ENCODE data around the gene FGF18. TPM values are rescaled to one million over a fixed set of nuclear protein-coding genes. Genes with fewer than 3 reads are reported as not detected.

The FGF18 gene
- polyA plus RNA-seq, 4 donors, result 0.25 to 2.0 (median 0.61) TPM

DNA sequence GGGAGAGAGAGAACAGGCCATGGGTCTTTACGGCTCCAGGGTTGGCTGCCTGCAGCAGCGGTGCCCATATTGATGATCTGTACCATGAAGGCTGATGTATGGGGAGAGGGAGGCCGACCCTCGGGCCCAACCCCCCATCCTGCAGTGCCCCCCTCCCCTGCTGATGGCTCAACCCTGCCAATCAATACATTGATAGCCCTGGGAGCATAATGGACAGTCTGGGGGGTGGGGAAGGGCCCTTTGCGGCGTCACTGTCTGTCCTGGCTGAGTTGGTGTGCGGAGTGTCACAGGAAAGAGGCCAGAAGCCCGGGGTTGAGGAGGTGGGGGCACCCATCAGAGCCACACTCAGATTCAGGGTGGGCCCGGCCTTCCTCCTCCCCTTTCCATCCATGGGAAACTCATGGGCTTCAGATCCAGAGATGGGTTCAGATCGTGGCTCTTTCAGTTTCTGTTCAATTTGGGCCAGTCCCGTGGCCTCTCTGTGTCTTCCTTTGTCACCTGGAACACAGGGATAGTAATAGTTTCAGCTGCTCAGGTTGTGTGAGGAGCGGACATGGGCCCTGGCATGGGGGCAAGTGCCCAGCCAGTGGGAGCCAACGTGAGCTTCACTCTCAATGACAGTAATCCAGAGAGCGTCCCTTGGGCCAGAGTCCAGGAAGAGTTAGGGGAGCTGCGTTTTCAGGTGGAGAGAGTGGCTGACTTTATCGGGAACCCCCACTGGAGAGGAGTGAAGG is 9.5 kb downstream of the FGF18 start:
- FAIRE-seq (no peak), DNase-seq (no peak)
- Histone ChIP-seq H3K27me3 (ENCODE audit: control insufficient read depth in 3 of 3, insufficient read depth in 3 of 3, low read length in 3 of 3) (peaks cover 0 to 4% (median 0%) of the 10 kb centered on the region in 3 donors), H3K4me3 (ENCODE audit: low read depth in 1 of 3, low read length in 3 of 3) (no peak overlapping the region), H3K27ac (ENCODE audit: low read depth in 1 of 3, low read length in 2 of 3) (no peak overlapping the region), H3K4me1 (ENCODE audit: control insufficient read depth in 3 of 3, insufficient read depth in 2 of 3, low read depth in 1 of 3, low read length in 2 of 3) (peaks cover 0 to 8% (median 0%) of the 10 kb centered on the region in 3 donors), H3K9me3 (ENCODE audit: control insufficient read depth in 2 of 2, insufficient read depth in 1 of 2, low read depth in 1 of 2, low read length in 1 of 2) (no peaks in the 10 kb centered on the region), H3K36me3 (ENCODE audit: control insufficient read depth in 3 of 3, insufficient read depth in 2 of 3, low read depth in 1 of 3, low read length in 3 of 3) (no peaks in the 10 kb centered on the region)
- WGBS, 3 donors, result 79 to 84% (median 83%) methylated on average over 16 of the region's 16 CpGs

GRCh38 chr5:171429543-171429910 is 10.1 kb downstream of the FGF18 start:
- Histone ChIP-seq H3K27ac (ENCODE audit: low read depth in 1 of 3, low read length in 2 of 3) (no peak overlapping the region), H3K27me3 (ENCODE audit: control insufficient read depth in 3 of 3, insufficient read depth in 3 of 3, low read length in 3 of 3) (peaks cover 0 to 4% (median 0%) of the 10 kb centered on the region in 3 donors), H3K36me3 (ENCODE audit: control insufficient read depth in 3 of 3, insufficient read depth in 2 of 3, low read depth in 1 of 3, low read length in 3 of 3) (no peaks in the 10 kb centered on the region), H3K9me3 (ENCODE audit: control insufficient read depth in 2 of 2, insufficient read depth in 1 of 2, low read depth in 1 of 2, low read length in 1 of 2) (no peaks in the 10 kb centered on the region), H3K4me1 (ENCODE audit: control insufficient read depth in 3 of 3, insufficient read depth in 2 of 3, low read depth in 1 of 3, low read length in 2 of 3) (peaks cover 0 to 8% (median 0%) of the 10 kb centered on the region in 3 donors), H3K4me3 (ENCODE audit: low read depth in 1 of 3, low read length in 3 of 3) (no peak overlapping the region)
- FAIRE-seq (no peak), DNase-seq (no peak)
- 83 to 89% (median 89%) methylated on average over 4 of the region's 4 CpGs for WGBS, 3 donors

- no peak for FAIRE-seq
These were observed 11.9 kb downstream of the FGF18 start for GRCh38 chr5:171431251-171431777.

GRCh38 chr5:171432076-171432475 is 12.6 kb downstream of the FGF18 start:
- Histone ChIP-seq H3K4me3 (ENCODE audit: low read depth in 1 of 3, low read length in 3 of 3) (no peak overlapping the region), H3K9me3 (ENCODE audit: control insufficient read depth in 2 of 2, insufficient read depth in 1 of 2, low read depth in 1 of 2, low read length in 1 of 2) (no peaks in the 10 kb centered on the region), H3K4me1 (ENCODE audit: control insufficient read depth in 3 of 3, insufficient read depth in 2 of 3, low read depth in 1 of 3, low read length in 2 of 3) (peaks cover 0 to 8% (median 0%) of the 10 kb centered on the region in 3 donors), H3K36me3 (ENCODE audit: control insufficient read depth in 3 of 3, insufficient read depth in 2 of 3, low read depth in 1 of 3, low read length in 3 of 3) (peaks cover 0 to 3% (median 0%) of the 10 kb centered on the region in 3 donors), H3K27ac (ENCODE audit: low read depth in 1 of 3, low read length in 2 of 3) (no peak overlapping the region), H3K27me3 (ENCODE audit: control insufficient read depth in 3 of 3, insufficient read depth in 3 of 3, low read length in 3 of 3) (peaks cover 0 to 4% (median 0%) of the 10 kb centered on the region in 3 donors)
- 83 to 86% (median 84%) methylated on average over 8 of the region's 8 CpGs for WGBS, 3 donors
- DNase-seq (no peak), FAIRE-seq (no peak)

More at GRCh38 chr5:171431251-171431777, 11.9 kb downstream of the FGF18 start:
- Histone ChIP-seq H3K4me3 (ENCODE audit: low read depth in 1 of 3, low read length in 3 of 3) (no peak overlapping the region), H3K36me3 (ENCODE audit: control insufficient read depth in 3 of 3, insufficient read depth in 2 of 3, low read depth in 1 of 3, low read length in 3 of 3) (peaks cover 0 to 3% (median 0%) of the 10 kb centered on the region in 3 donors), H3K9me3 (ENCODE audit: control insufficient read depth in 2 of 2, insufficient read depth in 1 of 2, low read depth in 1 of 2, low read length in 1 of 2) (no peaks in the 10 kb centered on the region), H3K27me3 (ENCODE audit: control insufficient read depth in 3 of 3, insufficient read depth in 3 of 3, low read length in 3 of 3) (peaks cover 0 to 4% (median 0%) of the 10 kb centered on the region in 3 donors), H3K4me1 (ENCODE audit: control insufficient read depth in 3 of 3, insufficient read depth in 2 of 3, low read depth in 1 of 3, low read length in 2 of 3) (peaks cover 0 to 8% (median 0%) of the 10 kb centered on the region in 3 donors), H3K27ac (ENCODE audit: low read depth in 1 of 3, low read length in 2 of 3) (no peak overlapping the region)
- 85 to 87% (median 86%) methylated on average over 7 of the region's 7 CpGs for WGBS, 3 donors
- no peak for DNase-seq

DNA sequence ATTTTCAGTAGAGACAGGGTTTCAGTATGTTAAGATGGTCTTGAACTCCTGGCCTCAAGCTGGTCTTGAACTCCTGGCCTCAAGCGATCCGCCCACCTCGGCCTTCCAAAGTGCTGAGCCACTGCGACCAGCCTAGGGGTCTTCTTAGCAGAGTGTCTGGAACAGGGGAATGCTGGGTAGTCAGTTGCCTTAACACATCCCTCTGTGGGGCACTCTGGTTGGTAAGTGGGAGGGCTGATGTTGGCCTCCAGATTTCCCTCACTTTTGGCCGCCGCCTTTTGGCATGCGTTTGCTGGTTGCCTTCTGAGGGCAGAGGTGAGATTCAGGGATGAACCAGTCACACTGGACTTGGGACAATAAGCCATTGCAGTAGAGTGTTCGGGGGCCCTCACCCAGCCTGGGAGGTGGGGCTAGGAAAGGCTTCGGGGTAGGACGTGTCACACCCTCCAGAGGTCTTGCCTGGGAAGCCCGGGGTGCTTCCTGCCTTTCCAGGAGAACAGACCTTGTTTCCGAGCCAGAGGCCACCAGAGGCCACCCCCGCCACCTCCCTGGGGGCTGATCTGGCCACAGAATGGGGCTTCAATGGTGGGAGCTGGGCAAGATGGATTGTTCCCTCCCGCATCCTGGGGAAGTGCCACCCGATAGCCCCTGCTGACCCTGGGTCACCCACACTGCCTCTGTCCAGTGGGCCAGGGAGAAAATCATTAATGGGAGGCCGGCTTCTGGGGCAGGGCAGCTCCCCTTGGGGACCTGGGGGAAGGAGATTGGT is 13.3 kb downstream of the FGF18 start:
- H3K36me3 ChIP-seq (ENCODE audit: control insufficient read depth in 3 of 3, insufficient read depth in 2 of 3, low read depth in 1 of 3, low read length in 3 of 3), result peaks cover 0 to 3% (median 0%) of the 10 kb centered on the region in 3 donors
- H3K4me1 ChIP-seq (ENCODE audit: control insufficient read depth in 3 of 3, insufficient read depth in 2 of 3, low read depth in 1 of 3, low read length in 2 of 3), result peaks cover 0 to 12% (median 0%) of the 10 kb centered on the region in 3 donors
- no peaks in the 10 kb centered on the region for H3K27me3 ChIP-seq (ENCODE audit: control insufficient read depth in 3 of 3, insufficient read depth in 3 of 3, low read length in 3 of 3)
- DNase-seq (no peak), FAIRE-seq (no peak)
- no peak overlapping the region for H3K4me3 ChIP-seq (ENCODE audit: low read depth in 1 of 3, low read length in 3 of 3)
- WGBS, 3 donors, result 81 to 84% (median 83%) methylated on average over 16 of the region's 16 CpGs
- no peak overlapping the region for H3K27ac ChIP-seq (ENCODE audit: low read depth in 1 of 3, low read length in 2 of 3)
- no peaks in the 10 kb centered on the region for H3K9me3 ChIP-seq (ENCODE audit: control insufficient read depth in 2 of 2, insufficient read depth in 1 of 2, low read depth in 1 of 2, low read length in 1 of 2)

DNA sequence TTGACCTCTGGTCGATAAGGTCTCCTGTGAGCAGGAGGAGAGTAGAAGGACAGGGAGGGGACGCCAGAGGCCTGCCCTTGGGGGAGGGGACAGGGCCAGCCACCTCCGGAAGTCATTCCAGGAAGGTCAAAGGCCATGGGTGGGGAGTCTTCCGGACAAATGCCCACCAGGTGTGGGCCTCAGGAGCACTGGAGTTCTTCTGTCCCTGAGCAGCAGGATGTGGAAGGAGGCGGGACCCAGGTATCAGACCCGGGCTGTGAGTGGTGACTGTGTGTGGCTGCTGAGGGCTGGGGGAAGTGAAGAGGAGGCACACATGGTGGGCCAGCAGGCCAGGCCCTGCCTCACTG is 13.9 kb downstream of the FGF18 start:
- no peak for DNase-seq

DNA sequence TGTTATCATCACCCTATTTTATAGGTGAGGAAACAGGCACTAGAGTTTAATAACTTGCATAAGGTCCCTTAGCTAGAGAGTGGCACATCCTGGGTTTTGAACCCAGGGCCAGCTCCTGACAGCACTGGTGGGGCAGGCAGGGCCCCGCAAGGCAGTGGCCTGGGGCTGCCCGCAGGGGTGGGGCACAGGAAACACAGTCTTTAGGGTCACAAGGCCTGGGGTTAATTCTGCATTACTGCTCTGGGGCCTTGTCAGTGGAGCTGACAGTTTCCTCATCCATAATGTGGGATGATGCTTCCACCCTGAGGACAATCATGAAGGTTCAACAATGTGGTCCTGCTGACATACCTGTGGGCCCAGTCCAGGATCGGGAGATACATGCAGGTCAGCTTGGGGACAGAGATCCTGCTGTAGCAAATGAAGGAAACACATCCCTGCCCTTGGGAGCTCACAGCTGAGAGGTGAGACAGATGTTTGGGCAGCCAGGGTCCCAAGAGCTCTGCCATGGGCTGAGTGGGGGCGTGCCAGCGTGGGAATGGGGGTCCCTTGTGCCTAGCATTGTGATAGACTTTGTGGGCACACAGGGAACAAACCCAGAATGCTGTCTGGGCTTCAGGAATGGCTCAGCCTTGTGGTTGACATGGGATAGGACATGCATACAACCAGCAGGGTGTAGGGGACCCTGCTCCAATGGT is 14.7 kb downstream of the FGF18 start:
- Histone ChIP-seq H3K36me3 (ENCODE audit: control insufficient read depth in 3 of 3, insufficient read depth in 2 of 3, low read depth in 1 of 3, low read length in 3 of 3) (peaks cover 0 to 5% (median 0%) of the 10 kb centered on the region in 3 donors), H3K27ac (ENCODE audit: low read depth in 1 of 3, low read length in 2 of 3) (no peak overlapping the region), H3K9me3 (ENCODE audit: control insufficient read depth in 2 of 2, insufficient read depth in 1 of 2, low read depth in 1 of 2, low read length in 1 of 2) (no peaks in the 10 kb centered on the region), H3K4me3 (ENCODE audit: low read depth in 1 of 3, low read length in 3 of 3) (no peak overlapping the region), H3K4me1 (ENCODE audit: control insufficient read depth in 3 of 3, insufficient read depth in 2 of 3, low read depth in 1 of 3, low read length in 2 of 3) (peaks cover 0 to 13% (median 0%) of the 10 kb centered on the region in 3 donors), H3K27me3 (ENCODE audit: control insufficient read depth in 3 of 3, insufficient read depth in 3 of 3, low read length in 3 of 3) (no peaks in the 10 kb centered on the region)
- FAIRE-seq (no peak), DNase-seq (no peak)
- 84 to 100% (median 92%) methylated on average over 5 of the region's 5 CpGs for WGBS, 3 donors

More for the DNA sequence above, 13.9 kb downstream of the FGF18 start:
- WGBS, 3 donors, result 37 to 50% (median 49%) methylated on average over 5 to 6 of the region's 6 CpGs
- Histone ChIP-seq H3K4me3 (ENCODE audit: low read depth in 1 of 3, low read length in 3 of 3) (no peak overlapping the region), H3K36me3 (ENCODE audit: control insufficient read depth in 3 of 3, insufficient read depth in 2 of 3, low read depth in 1 of 3, low read length in 3 of 3) (peaks cover 0 to 3% (median 0%) of the 10 kb centered on the region in 3 donors), H3K27ac (ENCODE audit: low read depth in 1 of 3, low read length in 2 of 3) (no peak overlapping the region), H3K9me3 (ENCODE audit: control insufficient read depth in 2 of 2, insufficient read depth in 1 of 2, low read depth in 1 of 2, low read length in 1 of 2) (no peaks in the 10 kb centered on the region), H3K4me1 (ENCODE audit: control insufficient read depth in 3 of 3, insufficient read depth in 2 of 3, low read depth in 1 of 3, low read length in 2 of 3) (peaks cover 0 to 13% (median 0%) of the 10 kb centered on the region in 3 donors), H3K27me3 (ENCODE audit: control insufficient read depth in 3 of 3, insufficient read depth in 3 of 3, low read length in 3 of 3) (no peaks in the 10 kb centered on the region)
- no peak for FAIRE-seq

- Histone ChIP-seq H3K27ac (ENCODE audit: low read depth in 1 of 3, low read length in 2 of 3) (no peak overlapping the region), H3K9me3 (ENCODE audit: control insufficient read depth in 2 of 2, insufficient read depth in 1 of 2, low read depth in 1 of 2, low read length in 1 of 2) (no peaks in the 10 kb centered on the region), H3K36me3 (ENCODE audit: control insufficient read depth in 3 of 3, insufficient read depth in 2 of 3, low read depth in 1 of 3, low read length in 3 of 3) (peaks cover 0 to 9% (median 0%) of the 10 kb centered on the region in 3 donors), H3K4me1 (ENCODE audit: control insufficient read depth in 3 of 3, insufficient read depth in 2 of 3, low read depth in 1 of 3, low read length in 2 of 3) (peaks cover 0 to 13% (median 0%) of the 10 kb centered on the region in 3 donors), H3K4me3 (ENCODE audit: low read depth in 1 of 3, low read length in 3 of 3) (no peak overlapping the region), H3K27me3 (ENCODE audit: control insufficient read depth in 3 of 3, insufficient read depth in 3 of 3, low read length in 3 of 3) (no peaks in the 10 kb centered on the region)
- WGBS, 3 donors, result 91 to 94% (median 92%) methylated on average over 4 of the region's 4 CpGs
- FAIRE-seq (no peak), DNase-seq (no peak)
These were observed 15.4 kb downstream of the FGF18 start for GRCh38 chr5:171434874-171435273.
